Activated CD8-positive, alpha-beta T cell treated with anti-CD3 and anti-CD28 coated beads for 36 hours (primary cell): ENCODE measurements around the gene ANAPC4. TPM values are rescaled to one million over a fixed set of nuclear protein-coding genes. Genes with fewer than 3 reads are reported as not detected.
A peak's percentile ranks its signal among the peaks of the same experiment; 100 is the strongest.

Experiments used
- ATAC-seq: fragments of 200-7000 bp; cut with Tn5 transposase; one replicate; pipeline ENCODE4 v1.10.0; 2021; ENCODE audit warnings: mild to moderate bottlenecking, moderate library complexity
- CTCF ChIA-PET: fragments of 350-600 bp; sonication (Branson Sonifier 250); formaldehyde crosslinking; loops from one replicate; lab custom pipeline; 2021; ENCODE audit warnings: antibody characterized with exemption; lab: Charles Lee
- POLR2A ChIA-PET: fragments of 350-600 bp; sonication (Branson Sonifier 250); formaldehyde crosslinking; loops from one replicate; lab custom pipeline; 2021; ENCODE audit warnings: antibody characterized with exemption; lab: Charles Lee
- DNase-seq: peaks from one replicate; pipeline ENCODE4 v3.0.0-alpha.2; 2020
- H3K27ac Mint-ChIP-seq: one replicate; pipeline ENCODE4 v1.8.0; 2021; ENCODE audit warnings: mild to moderate bottlenecking, mixed read lengths
- H3K27me3 Mint-ChIP-seq: one replicate; pipeline ENCODE4 v1.8.0; 2021; ENCODE audit warnings: mixed read lengths
- H3K36me3 Mint-ChIP-seq: one replicate; pipeline ENCODE4 v1.8.0; 2021; ENCODE audit warnings: low read depth, mixed read lengths
- H3K4me1 Mint-ChIP-seq: one replicate; pipeline ENCODE4 v1.8.0; 2021; ENCODE audit warnings: low read depth, mixed read lengths
- H3K4me3 Mint-ChIP-seq: one replicate; pipeline ENCODE4 v1.8.0; 2021; ENCODE audit warnings: mild to moderate bottlenecking, moderate library complexity, mixed read lengths
- H3K9me3 Mint-ChIP-seq: one replicate; pipeline ENCODE4 v1.8.0; 2021; ENCODE audit warnings: mixed read lengths
- CTCF ChIP-seq: fragments of 200-600 bp; IDR thresholded peaks from one replicate; pipeline ENCODE4 v1.8.0; 2022; ENCODE audit warnings: antibody characterized with exemption, mild to moderate bottlenecking
- intact Hi-C: fragments of 100-400 bp; cut with micrococcal nuclease; formaldehyde crosslinking; loops from one replicate; pipeline ENCODE4 v1.10.0; 2022
- total RNA-seq, 2 experiments: library from RNA; stranded (reverse); gene quantifications; one replicate each; pipeline ENCODE4 v1.2.3, GENCODE V29; 2021

The ANAPC4 gene
- total RNA-seq, 2 experiments from 2014 or later: 29.2 to 31.4 TPM

- H3K9me3 Mint-ChIP-seq: no peaks in the 10 kb centered on the region
- ChIA-PET POLR2A (interaction anchor here (0.6 to 2.3 kb wide), 12 partner anchors 9 to 1013 kb away, joined by 3 to 6 read pairs (median 3); no protein-coding TSS in a partner anchor), CTCF (interaction anchor here (1.0 to 2.0 kb wide), 5 partner anchors 10 to 65 kb away, joined by 3 to 8 read pairs (median 5); partner anchors contain the start of gene ZCCHC4)
- DNase-seq (no peak), ATAC-seq (no peak)
- intact Hi-C loops: loop anchor here (2.0 to 10.0 kb wide), 3 partner anchors 65 to 393 kb away; partner anchors contain the start of genes SEPSECS and ZCCHC4
- peaks cover 16% of the 10 kb centered on the region for H3K36me3 Mint-ChIP-seq
- H3K4me1 Mint-ChIP-seq: peaks cover 7% of the 10 kb centered on the region
- TF ChIP-seq CTCF: no peak
- no peaks in the 10 kb centered on the region for H3K27me3 Mint-ChIP-seq
- H3K27ac Mint-ChIP-seq: peak overlapping the region; percentile 85
- no peak overlapping the region for H3K4me3 Mint-ChIP-seq
Measured at GRCh38 chr4:25377572-25378436, 741 bp downstream of the ANAPC4 start.

- DNase-seq (no peak), ATAC-seq (no peak)
- peaks cover 7% of the 10 kb centered on the region for H3K4me1 Mint-ChIP-seq
- no peaks in the 10 kb centered on the region for H3K27me3 Mint-ChIP-seq
- H3K9me3 Mint-ChIP-seq: no peaks in the 10 kb centered on the region
- no peak overlapping the region for H3K27ac Mint-ChIP-seq
- no peak for TF ChIP-seq CTCF
- ChIA-PET POLR2A (interaction anchor here (1.1 to 2.3 kb wide), 2 partner anchors 10 to 47 kb away, joined by 3 to 5 read pairs; no protein-coding TSS in a partner anchor), CTCF (interaction anchor here (0.8 to 2.0 kb wide), 6 partner anchors 10 to 66 kb away, joined by 3 to 8 read pairs (median 4); partner anchors contain the start of gene ZCCHC4)
- intact Hi-C loops: loop anchor here (5.0 to 10.0 kb wide), 2 partner anchors 216 to 394 kb away; partner anchors contain the start of gene SEPSECS
- no peak overlapping the region for H3K4me3 Mint-ChIP-seq
- H3K36me3 Mint-ChIP-seq: peaks cover 19% of the 10 kb centered on the region
Measured at GRCh38 chr4:25378437-25378743, 1.3 kb downstream of the ANAPC4 start.

- peaks cover 7% of the 10 kb centered on the region for H3K4me1 Mint-ChIP-seq
- H3K4me3 Mint-ChIP-seq: no peak overlapping the region
- TF ChIP-seq CTCF: no peak
- ATAC-seq (no peak), DNase-seq (no peak)
- H3K27me3 Mint-ChIP-seq: no peaks in the 10 kb centered on the region
- POLR2A ChIA-PET: interaction anchor here (0.6 kb wide), 1 partner anchor 34 kb away, joined by 3 read pairs; no protein-coding TSS in a partner anchor
- H3K27ac Mint-ChIP-seq: no peak overlapping the region
- H3K9me3 Mint-ChIP-seq: no peaks in the 10 kb centered on the region
- H3K36me3 Mint-ChIP-seq: peaks cover 30% of the 10 kb centered on the region
- CTCF ChIA-PET: interaction anchor here (1.5 to 2.4 kb wide), 2 partner anchors 13 to 67 kb away, joined by 3 to 11 read pairs; partner anchors contain the start of gene ZCCHC4
- intact Hi-C loops: loop anchor here (5.0 to 10.0 kb wide), 2 partner anchors 217 to 395 kb away; partner anchors contain the start of gene SEPSECS
Measured at GRCh38 chr4:25379591-25379990, 2.5 kb downstream of the ANAPC4 start.

- DNase-seq: no peak
- no peaks in the 10 kb centered on the region for H3K27me3 Mint-ChIP-seq
- intact Hi-C loops: no loop called here
- peaks cover 4% of the 10 kb centered on the region for H3K4me1 Mint-ChIP-seq
- ChIA-PET POLR2A (no interaction called here), CTCF (interaction anchor here (0.8 kb wide), 1 partner anchor 52 kb away, joined by 3 read pairs; no protein-coding TSS in a partner anchor)
- no peak for ATAC-seq
- TF ChIP-seq CTCF: no peak
- H3K4me3 Mint-ChIP-seq: no peak overlapping the region
- H3K27ac Mint-ChIP-seq: no peak overlapping the region
- peaks cover 44% of the 10 kb centered on the region for H3K36me3 Mint-ChIP-seq
- no peaks in the 10 kb centered on the region for H3K9me3 Mint-ChIP-seq
Measured at GRCh38 chr4:25383647-25384046, 6.6 kb downstream of the ANAPC4 start.
